Kidney tubule cell (primary cell): ENCODE measurements around the gene PCP4L1.
"Not testable (repeated sequence)": the region's sequence is repeated elsewhere in the genome, so short reads cannot be mapped to it uniquely, and the experiment has no call there.

Experiments used
- DNase-seq: peaks from one replicate; pipeline ENCODE4 v3.0.0-alpha.2; 2018; ENCODE audit warnings: low spot score

PCP4L1 gene

DNA sequence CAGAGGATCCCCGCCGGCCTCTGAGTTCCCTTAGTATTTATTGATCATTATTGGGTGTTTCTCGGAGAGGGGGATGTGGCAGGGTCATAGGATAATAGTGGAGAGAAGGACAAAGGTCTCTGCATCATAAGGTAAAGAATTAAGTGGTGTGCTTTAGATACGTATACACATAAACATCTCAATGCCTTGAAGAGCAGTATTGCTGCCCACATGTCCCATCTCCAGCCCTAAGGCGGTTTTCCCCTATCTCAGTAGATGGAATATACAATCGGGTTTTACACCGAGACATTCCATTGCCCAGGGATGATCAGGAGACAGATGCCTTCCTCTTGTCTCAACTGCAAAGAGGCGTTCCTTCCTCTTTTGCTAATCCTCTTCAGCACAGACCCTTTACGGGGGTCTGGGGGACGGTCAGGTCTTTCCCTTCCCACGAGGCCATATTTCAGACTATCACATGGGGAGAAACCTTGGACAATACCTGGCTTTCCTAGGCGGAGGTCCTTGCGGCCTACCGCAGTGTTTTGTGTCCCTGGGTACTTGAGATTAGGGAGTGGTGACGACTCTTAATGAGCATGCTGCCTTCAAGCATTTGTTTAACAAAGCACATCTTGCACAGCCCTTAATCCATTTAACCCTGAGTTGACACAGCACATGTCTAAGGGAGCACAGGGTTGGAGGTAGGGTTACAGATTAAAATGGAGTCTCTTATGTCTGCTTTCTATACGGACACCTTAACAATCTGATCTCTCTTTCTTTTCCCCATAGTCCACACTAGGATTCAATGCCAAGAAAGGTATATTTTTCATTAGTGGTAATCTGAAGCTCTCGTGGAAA lies 57.5 kb downstream of the PCP4L1 start:
- DNase-seq: not testable (repeated sequence)

DNA sequence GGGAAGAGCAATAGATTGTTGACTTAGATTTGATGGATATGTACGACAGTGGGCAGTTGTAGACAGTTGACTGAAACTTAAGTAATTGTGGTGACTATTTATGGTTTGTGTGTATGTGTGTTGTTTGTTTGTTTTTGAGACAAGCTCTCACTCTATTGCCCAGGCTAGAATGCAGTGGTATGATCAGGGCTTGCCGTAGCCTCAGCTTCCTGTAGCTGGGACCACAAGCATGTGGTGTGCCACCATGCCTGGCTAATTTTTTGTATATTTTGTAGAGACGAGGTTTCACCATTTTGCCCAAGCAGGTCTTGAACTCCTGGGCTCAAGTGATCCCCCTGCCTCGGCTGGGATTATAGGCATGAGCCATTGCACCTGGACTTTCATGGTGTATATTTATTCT lies 65.5 kb downstream of the PCP4L1 start:
- no peak for DNase-seq

DNA sequence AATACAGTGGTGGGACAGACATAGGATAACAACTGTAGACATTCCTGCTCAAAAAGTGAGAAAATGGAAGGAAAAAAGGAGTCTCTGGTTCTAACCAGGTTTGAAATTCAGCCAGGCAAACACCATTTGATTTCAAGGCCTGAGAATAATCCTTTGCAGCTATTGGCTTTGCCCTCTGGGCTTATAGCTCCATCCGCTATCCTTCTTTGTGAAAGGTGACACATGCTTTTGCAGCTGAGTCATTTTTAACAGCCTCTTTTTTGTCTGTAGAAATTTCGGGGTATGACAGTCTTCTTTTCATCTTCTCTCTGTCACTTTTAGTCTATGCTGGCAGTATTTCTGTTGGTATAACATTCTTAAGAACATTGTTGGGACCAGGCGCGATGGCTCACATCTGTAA lies 71.8 kb downstream of the PCP4L1 start:
- DNase-seq: no peak

DNA sequence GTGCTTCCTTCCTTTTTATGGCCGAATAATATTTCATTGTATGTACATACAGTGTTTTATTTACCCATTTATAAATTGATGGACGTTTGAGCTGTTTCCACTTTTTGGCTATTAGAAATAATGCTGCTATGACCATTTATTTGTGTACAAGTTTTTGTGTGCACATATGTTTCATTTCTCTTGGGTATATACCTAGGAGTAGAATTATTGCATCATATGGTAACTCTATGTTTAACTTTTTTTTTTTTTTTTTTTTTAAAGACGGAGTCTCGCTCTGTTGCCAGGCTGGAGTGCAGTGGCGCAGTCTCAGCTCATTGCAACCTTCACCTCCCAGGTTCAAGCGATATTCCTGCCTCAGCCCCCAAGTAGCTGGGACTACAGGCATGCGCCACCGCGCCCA lies 74.6 kb downstream of the PCP4L1 start:
- DNase-seq: no peak
